Measurements from ENCODE around the gene YES1. TPM values are rescaled to one million over a fixed set of nuclear protein-coding genes. Genes with fewer than 3 reads are reported as not detected.
"Not testable (repeated sequence)": the region's sequence is repeated elsewhere in the genome, so short reads cannot be mapped to it uniquely, and the experiment has no call there.

The YES1 gene
- total RNA-seq, 1 experiment from 2014 or later, result 84.5 TPM

DNA sequence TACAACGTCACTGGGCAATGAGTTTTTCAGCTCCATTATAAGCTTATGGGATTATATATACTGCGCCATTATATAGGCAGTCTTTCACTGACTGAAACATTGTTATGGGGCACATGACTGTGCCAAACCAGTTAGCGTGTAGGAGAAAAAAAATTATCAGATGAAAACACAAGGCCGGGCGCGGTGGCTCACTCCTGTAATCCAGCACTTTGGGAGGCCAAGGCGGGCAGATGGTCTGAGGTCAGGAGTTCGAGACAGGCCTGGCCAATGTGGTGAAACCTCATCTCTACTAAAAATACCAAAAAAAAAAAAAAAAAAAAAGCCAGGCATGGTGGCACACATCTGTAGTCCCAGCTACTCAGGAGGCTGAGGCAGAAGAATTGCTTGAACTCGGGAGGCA, 129.6 kb downstream of the YES1 start:
- H3K4me2 ChIP-seq (ENCODE audit: low read length); H3K9me2 ChIP-seq (ENCODE audit: insufficient read depth); RAD21 ChIA-PET (ENCODE audit: low non-redundant PET in 1 of 2, low total read pairs in 2 of 2, uncharacterized antibody in 2 of 2, unreplicated experiment in 2 of 2); H3K4me3 ChIP-seq (replicated peaks in 1 of 2; ENCODE audit: low read depth in 1 of 2, low read length in 2 of 2); H3K27ac ChIP-seq (ENCODE audit: low read depth, low read length); H3K79me2 ChIP-seq (ENCODE audit: insufficient read depth, low read length); POLR2A ChIA-PET; H3K27me3 ChIP-seq (ENCODE audit: insufficient read depth, low read length); DNase-seq (ENCODE audit: low read depth, low spot score); ATAC-seq; H2AFZ ChIP-seq (ENCODE audit: low read depth, low read length, poor library complexity, severe bottlenecking); H3K9ac ChIP-seq (ENCODE audit: low read length); H3K4me1 ChIP-seq (ENCODE audit: control insufficient read depth in 1 of 2, insufficient read depth in 2 of 2, low read length in 2 of 2); H4K20me1 ChIP-seq (ENCODE audit: insufficient read depth); intact Hi-C loops (cut with micrococcal nuclease); CTCF ChIA-PET; BruUV-seq (replicated peaks); H3K9me3 ChIP-seq (ENCODE audit: control insufficient read depth in 1 of 2, insufficient read depth in 1 of 2, low read depth in 1 of 2, low read length in 2 of 2): not testable (repeated sequence)
- peaks cover 9 to 23% of the 10 kb centered on the region in 2 experiments for H3K36me3 ChIP-seq (ENCODE audit: control insufficient read depth in 1 of 2, insufficient read depth in 2 of 2, low read length in 2 of 2)

DNA sequence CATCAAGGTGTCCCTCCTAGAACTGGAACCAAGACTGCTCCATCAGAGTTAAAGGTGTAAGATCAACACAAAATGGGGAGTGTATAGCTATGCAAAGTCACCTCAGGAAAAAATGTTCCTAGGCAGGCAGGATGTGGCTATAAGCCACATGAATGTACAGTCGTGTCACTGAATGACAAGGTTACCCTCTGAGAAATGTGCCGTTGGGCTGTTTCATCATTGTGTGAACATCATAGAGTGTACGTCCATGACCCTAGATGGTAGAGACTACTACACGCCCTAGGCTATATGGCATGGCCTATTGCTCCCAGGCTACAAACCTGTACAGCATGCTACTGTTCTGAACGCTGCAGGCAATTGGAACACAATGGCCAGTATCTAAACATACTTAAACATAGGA, 130.1 kb downstream of the YES1 start:
- Histone ChIP-seq H3K9me3 (ENCODE audit: control insufficient read depth in 1 of 2, insufficient read depth in 1 of 2, low read depth in 1 of 2, low read length in 2 of 2) (no peaks in the 10 kb centered on the region), H4K20me1 (ENCODE audit: insufficient read depth) (no peaks in the 10 kb centered on the region), H3K79me2 (ENCODE audit: insufficient read depth, low read length) (no peaks in the 10 kb centered on the region), H3K27me3 (ENCODE audit: insufficient read depth, low read length) (no peaks in the 10 kb centered on the region), H3K9me2 (ENCODE audit: insufficient read depth) (no peaks in the 10 kb centered on the region), H3K4me2 (ENCODE audit: low read length) (no peak overlapping the region), H3K36me3 (ENCODE audit: control insufficient read depth in 1 of 2, insufficient read depth in 2 of 2, low read length in 2 of 2) (peaks cover 10 to 20% of the 10 kb centered on the region in 2 experiments), H3K27ac (ENCODE audit: low read depth, low read length) (no peak overlapping the region), H3K9ac (ENCODE audit: low read length) (no peak overlapping the region), H3K4me1 (ENCODE audit: control insufficient read depth in 1 of 2, insufficient read depth in 2 of 2, low read length in 2 of 2) (no peaks in the 10 kb centered on the region), H2AFZ (ENCODE audit: low read depth, low read length, poor library complexity, severe bottlenecking) (no peak overlapping the region), H3K4me3 (replicated peaks in 1 of 2; ENCODE audit: low read depth in 1 of 2, low read length in 2 of 2) (no peak overlapping the region)
- TF ChIP-seq ZFX (IDR thresholded peaks at IDR 0.05) (no peak), ZNF274 (IDR thresholded peaks at IDR 0.05; ENCODE audit: low read depth, low read length) (no peak), FOSL1 (IDR thresholded peaks at IDR 0.05; ENCODE audit: low read depth) (no peak), EZH2phosphoT487 (IDR thresholded peaks at IDR 0.05; ENCODE audit: borderline replicate concordance) (no peak), JUND (IDR thresholded peaks at IDR 0.05) (no peak), YY1 (IDR thresholded peaks at IDR 0.05; ENCODE audit: extremely low read depth, insufficient replicate concordance, low read depth, low read length) (no peak), TCF7L2 (IDR thresholded peaks at IDR 0.05; ENCODE audit: borderline replicate concordance, extremely low read depth, insufficient read depth, insufficient read length) (no peak), SIN3A (IDR thresholded peaks at IDR 0.05; ENCODE audit: low read depth) (no peak)
- TF ChIP-seq, protein P1, sequence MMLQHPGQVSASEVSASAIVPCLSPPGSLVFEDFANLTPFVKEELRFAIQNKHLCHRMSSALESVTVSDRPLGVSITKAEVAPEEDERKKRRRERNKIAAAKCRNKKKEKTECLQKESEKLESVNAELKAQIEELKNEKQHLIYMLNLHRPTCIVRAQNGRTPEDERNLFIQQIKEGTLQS (IDR thresholded peaks at IDR 0.05), result no peak
- ChIA-PET CTCF (no interaction called here), RAD21 (ENCODE audit: low non-redundant PET in 1 of 2, low total read pairs in 2 of 2, uncharacterized antibody in 2 of 2, unreplicated experiment in 2 of 2) (no interaction called here), POLR2A (no interaction called here)
- ATAC-seq (no peak), DNase-seq (ENCODE audit: low read depth, low spot score) (no peak)
- intact Hi-C loops (cut with micrococcal nuclease), result no loop called here
- no TSS peak for BruUV-seq (replicated peaks)
